ENCODE data around the gene SOX5. TPM values are rescaled to one million over a fixed set of nuclear protein-coding genes. Genes with fewer than 3 reads are reported as not detected.

The SOX5 gene
- total RNA-seq, 1 experiment from 2014 or later, result 3.1 TPM

DNA sequence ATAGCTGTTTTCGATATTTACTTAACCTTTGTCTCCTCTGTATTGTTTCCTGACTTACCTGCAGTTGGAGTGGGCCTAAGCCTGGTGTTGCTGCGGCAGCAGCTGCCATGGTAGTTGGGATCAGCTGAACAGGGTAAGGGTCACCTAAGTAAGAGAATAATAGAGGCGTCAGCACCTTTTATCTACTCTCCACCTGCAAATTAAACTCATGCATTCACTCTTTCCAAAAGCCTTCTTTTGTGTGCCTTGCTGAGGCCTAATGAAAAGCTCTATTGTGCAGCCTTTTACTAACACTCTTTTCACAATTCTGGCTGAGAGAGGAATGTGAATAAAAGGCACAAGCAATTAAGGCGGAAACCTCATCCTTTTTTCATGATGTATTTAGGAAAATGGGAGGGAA lies 308.7 kb downstream of the SOX5 start:
- no peak overlapping the region for H3K23ac ChIP-seq (ENCODE audit: insufficient read length, low read depth, low read length)
- H3K79me1 ChIP-seq (ENCODE audit: insufficient read depth, low read depth, low read length, poor library complexity, severe bottlenecking), result no peaks in the 10 kb centered on the region
- no peaks in the 10 kb centered on the region for H4K20me1 ChIP-seq (ENCODE audit: control insufficient read depth, insufficient read depth, insufficient read length)
- Mint-ChIP-seq H3K9me3 (peaks cover 2 to 4% of the 10 kb centered on the region in 2 experiments; a peak in 2 of 5 replicates), H3K36me3 (ENCODE audit: insufficient read depth in 1 of 3, low read depth in 3 of 3) (peaks cover 3 to 25% (median 4%) of the 10 kb centered on the region in 3 experiments), H3K4me3 (peak overlapping the region; percentile 31 to 47; a peak in 4 of 5 replicates), H3K27ac (peak overlapping the region; percentile 97 to 99 (median 99)), H3K4me1 (peaks cover 43 to 52% of the 10 kb centered on the region in 2 experiments), H3K27me3 (ENCODE audit: low read depth) (no peaks in the 10 kb centered on the region)
- peaks cover 2% of the 10 kb centered on the region; the same call in 1 of the 2 replicates for H3K4me1 ChIP-seq (ENCODE audit: insufficient read depth, low read length)
- H3K14ac ChIP-seq (ENCODE audit: insufficient read depth, low read length), result no peak overlapping the region
- TF ChIP-seq, protein P1, sequence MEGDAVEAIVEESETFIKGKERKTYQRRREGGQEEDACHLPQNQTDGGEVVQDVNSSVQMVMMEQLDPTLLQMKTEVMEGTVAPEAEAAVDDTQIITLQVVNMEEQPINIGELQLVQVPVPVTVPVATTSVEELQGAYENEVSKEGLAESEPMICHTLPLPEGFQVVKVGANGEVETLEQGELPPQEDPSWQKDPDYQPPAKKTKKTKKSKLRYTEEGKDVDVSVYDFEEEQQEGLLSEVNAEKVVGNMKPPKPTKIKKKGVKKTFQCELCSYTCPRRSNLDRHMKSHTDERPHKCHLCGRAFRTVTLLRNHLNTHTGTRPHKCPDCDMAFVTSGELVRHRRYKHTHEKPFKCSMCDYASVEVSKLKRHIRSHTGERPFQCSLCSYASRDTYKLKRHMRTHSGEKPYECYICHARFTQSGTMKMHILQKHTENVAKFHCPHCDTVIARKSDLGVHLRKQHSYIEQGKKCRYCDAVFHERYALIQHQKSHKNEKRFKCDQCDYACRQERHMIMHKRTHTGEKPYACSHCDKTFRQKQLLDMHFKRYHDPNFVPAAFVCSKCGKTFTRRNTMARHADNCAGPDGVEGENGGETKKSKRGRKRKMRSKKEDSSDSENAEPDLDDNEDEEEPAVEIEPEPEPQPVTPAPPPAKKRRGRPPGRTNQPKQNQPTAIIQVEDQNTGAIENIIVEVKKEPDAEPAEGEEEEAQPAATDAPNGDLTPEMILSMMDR (conservative IDR thresholded peaks at IDR 0.05), result no peak
- no CpG with 5 or more reads among the region's 4 CpGs for WGBS (ENCODE audit: extremely low coverage, insufficient read length, low lambda C conversion rate)
- no peak overlapping the region for H3K56ac ChIP-seq (ENCODE audit: insufficient read length, low read depth, low read length)
- no peak overlapping the region for H2AFZ ChIP-seq (ENCODE audit: low read length)
- no peak overlapping the region for H2BK15ac ChIP-seq (ENCODE audit: low read depth, low read length)
- DNase-seq, result peak; percentile 64
- no peak overlapping the region for H2BK20ac ChIP-seq (ENCODE audit: low read depth, low read length, poor library complexity, severe bottlenecking)
- H2AK5ac ChIP-seq (ENCODE audit: insufficient read length, low read length), result no peak overlapping the region
- H3K9me3 ChIP-seq (ENCODE audit: control insufficient read depth, low read depth, low read length), result no peaks in the 10 kb centered on the region
- H4K8ac ChIP-seq (replicated peaks; ENCODE audit: insufficient read length, low read depth, low read length), result no peak overlapping the region
- no peak overlapping the region for H3K4ac ChIP-seq (ENCODE audit: low read depth, low read length)
- H3K9ac ChIP-seq (ENCODE audit: extremely low read depth, insufficient read length, low read length), result no peak overlapping the region
- no peaks in the 10 kb centered on the region; the same call in 1 of the 2 replicates for H3K27me3 ChIP-seq (ENCODE audit: insufficient read depth, low read length)
- no peak overlapping the region for H3K18ac ChIP-seq (ENCODE audit: insufficient read length, low read depth, low read length)
- no peaks in the 10 kb centered on the region for H3K79me2 ChIP-seq (ENCODE audit: insufficient read depth, low read length)
- no peak overlapping the region for H4K91ac ChIP-seq (ENCODE audit: insufficient read length, low read depth, low read length)
- H3K23me2 ChIP-seq (ENCODE audit: insufficient read length, low read depth, low read length, poor library complexity, severe bottlenecking), result no peaks in the 10 kb centered on the region
- peak overlapping the region; percentile 75 for H3K27ac ChIP-seq (ENCODE audit: insufficient read length, low read depth, low read length)
- H3K4me2 ChIP-seq (ENCODE audit: insufficient read depth, insufficient read length, low read length), result no peak overlapping the region
- no peak overlapping the region for H2BK120ac ChIP-seq (ENCODE audit: low read depth, low read length, poor library complexity, severe bottlenecking)
- no peak overlapping the region for H4K5ac ChIP-seq (ENCODE audit: insufficient read length, low read depth, low read length)
- H3T11ph ChIP-seq (ENCODE audit: low read length), result no peak overlapping the region
- no peak overlapping the region for H2BK5ac ChIP-seq (ENCODE audit: insufficient read length, low read length)
- H2BK12ac ChIP-seq (ENCODE audit: insufficient read length, low read depth, low read length), result no peak overlapping the region

Data from H9 (cell line).